GM19023 (cell line): Measurements from ENCODE around the gene PIK3CB.

ENCODE experiments used
- ATAC-seq: cut with Tn5 transposase; IDR thresholded peaks from one replicate; pipeline ENCODE4 v1.9.1; 2021; ENCODE audit warnings: mild to moderate bottlenecking, moderate library complexity; ENCODE audit not compliant: unreplicated experiment

Gene PIK3CB

GRCh38 chr3:138768125-138768524 is 66.6 kb downstream of the PIK3CB start:
- no peak for ATAC-seq

GRCh38 chr3:138767498-138768104 is 67.1 kb downstream of the PIK3CB start:
- no peak for ATAC-seq

- ATAC-seq, result no peak
These were observed 73.7 kb downstream of the PIK3CB start for GRCh38 chr3:138761002-138761401.

GRCh38 chr3:138748190-138748589 is 86.5 kb downstream of the PIK3CB start:
- no peak for ATAC-seq

GRCh38 chr3:138747225-138747624 is 87.5 kb downstream of the PIK3CB start:
- ATAC-seq, result no peak

GRCh38 chr3:138740072-138740471 is 94.7 kb downstream of the PIK3CB start:
- no peak for ATAC-seq

GRCh38 chr3:138732456-138732855 is 102.3 kb downstream of the PIK3CB start:
- no peak for ATAC-seq

- ATAC-seq, result no peak
These were observed 107.6 kb downstream of the PIK3CB start for GRCh38 chr3:138726946-138727730.

GRCh38 chr3:138726042-138726441 is 108.7 kb downstream of the PIK3CB start:
- ATAC-seq, result peak; percentile 71

- no peak for ATAC-seq
These were observed 109.6 kb downstream of the PIK3CB start for GRCh38 chr3:138725116-138725515.

GRCh38 chr3:138724443-138724842 is 110.3 kb downstream of the PIK3CB start:
- no peak for ATAC-seq

GRCh38 chr3:138718849-138719248 is 115.9 kb downstream of the PIK3CB start:
- ATAC-seq, result no peak

- ATAC-seq, result no peak
These were observed 117.4 kb downstream of the PIK3CB start for GRCh38 chr3:138717348-138717747.

- no peak for ATAC-seq
These were observed 122.6 kb downstream of the PIK3CB start for GRCh38 chr3:138712086-138712485.

- no peak for ATAC-seq
These were observed 129.1 kb downstream of the PIK3CB start for GRCh38 chr3:138705675-138706074.

- no peak for ATAC-seq
These were observed 137.9 kb downstream of the PIK3CB start for GRCh38 chr3:138696666-138697370.

- no peak for ATAC-seq
These were observed 140.3 kb downstream of the PIK3CB start for GRCh38 chr3:138694287-138695007.

- no peak for ATAC-seq
These were observed 142.6 kb downstream of the PIK3CB start for GRCh38 chr3:138692152-138692551.

GRCh38 chr3:138691351-138691750 is 143.4 kb downstream of the PIK3CB start:
- no peak for ATAC-seq

GRCh38 chr3:138690036-138690435 is 144.7 kb downstream of the PIK3CB start:
- ATAC-seq, result no peak

- no peak for ATAC-seq
These were observed 145.8 kb downstream of the PIK3CB start for GRCh38 chr3:138688871-138689299.
